WTC11 (cell line): ENCODE results near the gene EML6. TPM values are rescaled to one million over a fixed set of nuclear protein-coding genes. Genes with fewer than 3 reads are reported as not detected.
A peak's percentile ranks its signal among the peaks of the same experiment; 100 is the strongest.

Experiments used
- ATAC-seq: fragments of 200-7000 bp; cut with Tn5 transposase; 2 replicates; pipeline ENCODE4 v1.10.0; 2021; ENCODE audit warnings: mild to moderate bottlenecking, moderate library complexity
- CTCF ChIA-PET: fragments of 300-600 bp; sonication (Branson Sonifier 250); formaldehyde crosslinking; loops from one replicate; lab custom pipeline; 2021; ENCODE audit warnings: antibody characterized with exemption; lab: Charles Lee
- POLR2A ChIA-PET: fragments of 350-600 bp; sonication (Branson Sonifier 250); formaldehyde crosslinking; loops from one replicate; lab custom pipeline; 2021; ENCODE audit warnings: antibody characterized with exemption; lab: Charles Lee
- DNase-seq: peaks from one replicate; pipeline ENCODE4 v3.0.0; 2021; ENCODE audit warnings: low spot score
- H3K27ac Mint-ChIP-seq: 2 replicates; pipeline ENCODE4 v1.8.0; 2021; ENCODE audit warnings: mixed read lengths
- H3K27me3 Mint-ChIP-seq: 2 replicates; pipeline ENCODE4 v1.8.0; 2021; ENCODE audit warnings: low read depth, mild to moderate bottlenecking, moderate library complexity, mixed read lengths
- H3K36me3 Mint-ChIP-seq: 2 replicates; pipeline ENCODE4 v1.8.0; 2021; ENCODE audit warnings: mixed read lengths
- H3K4me1 Mint-ChIP-seq: 2 replicates; pipeline ENCODE4 v1.8.0; 2022; ENCODE audit warnings: mixed read lengths
- H3K4me3 Mint-ChIP-seq: 2 replicates; pipeline ENCODE4 v1.8.0; 2021; ENCODE audit warnings: mild to moderate bottlenecking, moderate library complexity, mixed read lengths
- H3K9me3 Mint-ChIP-seq: 2 replicates; pipeline ENCODE4 v1.8.0; 2021; ENCODE audit warnings: mixed read lengths
- FOXK1 ChIP-seq: sonication (generic); formaldehyde crosslinking; IDR thresholded peaks from 2 replicates; pipeline ENCODE4 v1.8.0; 2022; ENCODE audit warnings: mild to moderate bottlenecking, moderate library complexity, missing genetic modification reagents
- IRF2 ChIP-seq: sonication (generic); formaldehyde crosslinking; IDR thresholded peaks from 2 replicates; pipeline ENCODE4 v1.8.0; 2022; ENCODE audit warnings: low read depth, missing genetic modification reagents, borderline replicate concordance
- MLX ChIP-seq: sonication (generic); formaldehyde crosslinking; IDR thresholded peaks from 2 replicates; pipeline ENCODE4 v1.8.1; 2023; ENCODE audit warnings: mild to moderate bottlenecking, missing genetic modification reagents, moderate library complexity
- RORB ChIP-seq: fragments of 250-450 bp; sonication (Bioruptor Pico); IDR thresholded peaks from 2 replicates; pipeline ENCODE4 v1.9.0; 2021; ENCODE audit warnings: mild to moderate bottlenecking
- SMAD3 ChIP-seq: sonication (generic); formaldehyde crosslinking; IDR thresholded peaks from 2 replicates; pipeline ENCODE4 v1.8.0; 2022; ENCODE audit warnings: missing genetic modification reagents, mild to moderate bottlenecking, borderline replicate concordance
- SMAD4 ChIP-seq: sonication (generic); formaldehyde crosslinking; IDR thresholded peaks from 2 replicates; pipeline ENCODE4 v1.8.0; 2022; ENCODE audit warnings: mild to moderate bottlenecking, missing genetic modification reagents
- SOX15 ChIP-seq: fragments of 250-450 bp; sonication (Bioruptor Pico); IDR thresholded peaks from 2 replicates; pipeline ENCODE4 v1.9.0; 2021; ENCODE audit warnings: mild to moderate bottlenecking
- TCF7 ChIP-seq: sonication (generic); formaldehyde crosslinking; IDR thresholded peaks from 2 replicates; pipeline ENCODE4 v1.8.0; 2022; ENCODE audit warnings: mild to moderate bottlenecking, low read depth, missing genetic modification reagents, moderate library complexity
- TEAD4 ChIP-seq: sonication (generic); formaldehyde crosslinking; IDR thresholded peaks from 2 replicates; pipeline ENCODE4 v1.8.0; 2022; ENCODE audit warnings: mild to moderate bottlenecking, missing genetic modification reagents
- ZBTB21 ChIP-seq: sonication (generic); formaldehyde crosslinking; IDR thresholded peaks from 2 replicates; pipeline ENCODE4 v1.8.1; 2023; ENCODE audit warnings: mild to moderate bottlenecking, missing genetic modification reagents, borderline replicate concordance
- ZNF121 ChIP-seq: sonication (generic); formaldehyde crosslinking; IDR thresholded peaks from 2 replicates; pipeline ENCODE4 v1.8.0; 2023; ENCODE audit warnings: missing genetic modification reagents
- ZNF232 ChIP-seq: sonication (generic); formaldehyde crosslinking; IDR thresholded peaks from 2 replicates; pipeline ENCODE4 v1.8.0; 2022; ENCODE audit warnings: mild to moderate bottlenecking, missing genetic modification reagents
- ZNF396 ChIP-seq: fragments of 250-450 bp; sonication (Bioruptor Pico); IDR thresholded peaks from 2 replicates; pipeline ENCODE4 v1.8.0; 2021; ENCODE audit warnings: mild to moderate bottlenecking, moderate library complexity, borderline replicate concordance
- ZNF416 ChIP-seq: fragments of 250-450 bp; sonication (Bioruptor Pico); IDR thresholded peaks from 2 replicates; pipeline ENCODE4 v1.9.0; 2021; ENCODE audit warnings: mild to moderate bottlenecking, inconsistent platforms
- total RNA-seq: library from RNA; stranded (reverse); gene quantifications from 3 replicates; pipeline ENCODE4 v1.2.3, GENCODE V29; 2021
- TF ChIP-seq, protein P1 (sequence below): sonication (generic); formaldehyde crosslinking; IDR thresholded peaks from 2 replicates; pipeline ENCODE4 v1.8.0; 2022; ENCODE audit warnings: missing genetic modification reagents
- TF ChIP-seq, protein P2 (sequence below): sonication (generic); formaldehyde crosslinking; IDR thresholded peaks from 2 replicates; pipeline ENCODE4 v1.8.1; 2022; ENCODE audit warnings: low read depth, missing genetic modification reagents, borderline replicate concordance
- TF ChIP-seq, protein P3 (sequence below): fragments of 250-450 bp; sonication (Bioruptor Pico); IDR thresholded peaks from 2 replicates; pipeline ENCODE4 v1.9.0; 2021; ENCODE audit warnings: mild to moderate bottlenecking

Gene EML6
- total RNA-seq, 1 experiment from 2014 or later: 2.1 TPM

DNA sequence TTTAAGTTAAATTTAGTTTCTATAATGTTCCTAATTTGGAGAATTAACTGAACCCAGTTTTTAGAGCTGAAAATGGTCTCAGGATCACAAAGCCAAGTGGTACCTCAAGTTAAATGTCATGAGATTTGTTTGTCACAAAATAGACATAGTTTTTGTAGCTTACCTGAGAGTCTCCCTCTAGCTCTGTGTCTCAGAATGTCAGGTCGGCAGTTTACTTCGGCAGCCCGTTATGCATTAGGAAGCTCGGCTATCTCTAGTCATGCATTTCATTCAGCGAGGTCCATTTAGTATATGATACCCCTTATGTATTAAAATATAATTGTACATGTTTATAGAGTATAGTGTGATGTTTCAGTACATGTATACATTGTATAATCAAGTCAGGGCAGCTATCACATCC lies 155.6 kb downstream of the EML6 start (continued):
- TF ChIP-seq, protein P1, sequence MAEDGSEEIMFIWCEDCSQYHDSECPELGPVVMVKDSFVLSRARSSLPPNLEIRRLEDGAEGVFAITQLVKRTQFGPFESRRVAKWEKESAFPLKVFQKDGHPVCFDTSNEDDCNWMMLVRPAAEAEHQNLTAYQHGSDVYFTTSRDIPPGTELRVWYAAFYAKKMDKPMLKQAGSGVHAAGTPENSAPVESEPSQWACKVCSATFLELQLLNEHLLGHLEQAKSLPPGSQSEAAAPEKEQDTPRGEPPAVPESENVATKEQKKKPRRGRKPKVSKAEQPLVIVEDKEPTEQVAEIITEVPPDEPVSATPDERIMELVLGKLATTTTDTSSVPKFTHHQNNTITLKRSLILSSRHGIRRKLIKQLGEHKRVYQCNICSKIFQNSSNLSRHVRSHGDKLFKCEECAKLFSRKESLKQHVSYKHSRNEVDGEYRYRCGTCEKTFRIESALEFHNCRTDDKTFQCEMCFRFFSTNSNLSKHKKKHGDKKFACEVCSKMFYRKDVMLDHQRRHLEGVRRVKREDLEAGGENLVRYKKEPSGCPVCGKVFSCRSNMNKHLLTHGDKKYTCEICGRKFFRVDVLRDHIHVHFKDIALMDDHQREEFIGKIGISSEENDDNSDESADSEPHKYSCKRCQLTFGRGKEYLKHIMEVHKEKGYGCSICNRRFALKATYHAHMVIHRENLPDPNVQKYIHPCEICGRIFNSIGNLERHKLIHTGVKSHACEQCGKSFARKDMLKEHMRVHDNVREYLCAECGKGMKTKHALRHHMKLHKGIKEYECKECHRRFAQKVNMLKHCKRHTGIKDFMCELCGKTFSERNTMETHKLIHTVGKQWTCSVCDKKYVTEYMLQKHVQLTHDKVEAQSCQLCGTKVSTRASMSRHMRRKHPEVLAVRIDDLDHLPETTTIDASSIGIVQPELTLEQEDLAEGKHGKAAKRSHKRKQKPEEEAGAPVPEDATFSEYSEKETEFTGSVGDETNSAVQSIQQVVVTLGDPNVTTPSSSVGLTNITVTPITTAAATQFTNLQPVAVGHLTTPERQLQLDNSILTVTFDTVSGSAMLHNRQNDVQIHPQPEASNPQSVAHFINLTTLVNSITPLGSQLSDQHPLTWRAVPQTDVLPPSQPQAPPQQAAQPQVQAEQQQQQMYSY (CRISPR knock-in tag): no peak
- TF ChIP-seq SOX15 (CRISPR knock-in tag) (no peak), ZNF416 (CRISPR knock-in tag) (no peak)
- TF ChIP-seq, protein P2, sequence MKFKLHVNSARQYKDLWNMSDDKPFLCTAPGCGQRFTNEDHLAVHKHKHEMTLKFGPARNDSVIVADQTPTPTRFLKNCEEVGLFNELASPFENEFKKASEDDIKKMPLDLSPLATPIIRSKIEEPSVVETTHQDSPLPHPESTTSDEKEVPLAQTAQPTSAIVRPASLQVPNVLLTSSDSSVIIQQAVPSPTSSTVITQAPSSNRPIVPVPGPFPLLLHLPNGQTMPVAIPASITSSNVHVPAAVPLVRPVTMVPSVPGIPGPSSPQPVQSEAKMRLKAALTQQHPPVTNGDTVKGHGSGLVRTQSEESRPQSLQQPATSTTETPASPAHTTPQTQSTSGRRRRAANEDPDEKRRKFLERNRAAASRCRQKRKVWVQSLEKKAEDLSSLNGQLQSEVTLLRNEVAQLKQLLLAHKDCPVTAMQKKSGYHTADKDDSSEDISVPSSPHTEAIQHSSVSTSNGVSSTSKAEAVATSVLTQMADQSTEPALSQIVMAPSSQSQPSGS (CRISPR knock-in tag): no peak

DNA sequence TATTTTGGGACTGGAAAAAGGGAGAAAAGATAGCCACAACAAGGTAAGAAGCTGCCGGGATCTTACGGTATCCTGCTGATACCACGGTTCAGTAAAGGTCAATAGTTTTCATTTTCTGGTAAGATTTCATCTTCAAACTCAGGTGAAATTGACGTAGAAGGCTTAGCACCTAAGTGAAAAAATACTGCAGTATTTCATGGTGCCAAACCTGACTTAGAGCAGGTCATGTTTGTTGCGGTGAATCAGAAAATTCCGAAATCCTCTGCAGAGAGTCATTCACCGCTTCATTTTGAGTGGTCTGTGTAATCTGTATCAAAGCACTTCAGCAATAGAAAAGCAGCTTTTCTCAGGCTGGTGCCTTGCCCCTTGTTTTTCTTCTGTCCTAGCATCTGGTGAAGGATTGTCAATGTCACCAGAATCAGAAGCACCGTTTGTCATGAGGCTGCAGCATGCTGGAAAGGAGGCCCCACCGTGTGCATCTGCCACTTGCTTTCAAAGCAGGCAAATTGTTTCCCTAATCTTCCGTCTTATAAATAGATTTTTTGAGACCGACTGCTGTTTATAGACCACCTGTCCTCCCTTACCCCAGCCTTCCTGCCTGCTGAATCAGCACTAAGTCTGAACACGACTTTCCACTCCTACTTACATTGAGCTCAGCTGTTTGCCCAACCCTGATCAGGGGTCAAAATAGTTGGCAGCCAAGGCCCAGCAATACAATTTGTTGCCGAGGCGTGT lies 156.3 kb downstream of the EML6 start:
- TF ChIP-seq MLX (CRISPR knock-in tag): no peak
- TF ChIP-seq SMAD4 (CRISPR knock-in tag): no peak
- POLR2A ChIA-PET: interaction anchor here (0.5 kb wide), 1 partner anchor 187 kb away, joined by 3 read pairs; no protein-coding TSS in a partner anchor
- no peaks in the 10 kb centered on the region for H3K36me3 Mint-ChIP-seq
- H3K27ac Mint-ChIP-seq: peak overlapping the region; percentile 71; the same call in 1 of the 2 replicates
- DNase-seq: no peak
- no peaks in the 10 kb centered on the region for H3K9me3 Mint-ChIP-seq
- H3K4me1 Mint-ChIP-seq: no peaks in the 10 kb centered on the region
- ATAC-seq: no peak
- H3K27me3 Mint-ChIP-seq: no peaks in the 10 kb centered on the region
- CTCF ChIA-PET: interaction anchor here (0.9 to 1.8 kb wide), 6 partner anchors 19 to 188 kb away, joined by 3 to 5 read pairs (median 4); no protein-coding TSS in a partner anchor
- no peak overlapping the region for H3K4me3 Mint-ChIP-seq

DNA sequence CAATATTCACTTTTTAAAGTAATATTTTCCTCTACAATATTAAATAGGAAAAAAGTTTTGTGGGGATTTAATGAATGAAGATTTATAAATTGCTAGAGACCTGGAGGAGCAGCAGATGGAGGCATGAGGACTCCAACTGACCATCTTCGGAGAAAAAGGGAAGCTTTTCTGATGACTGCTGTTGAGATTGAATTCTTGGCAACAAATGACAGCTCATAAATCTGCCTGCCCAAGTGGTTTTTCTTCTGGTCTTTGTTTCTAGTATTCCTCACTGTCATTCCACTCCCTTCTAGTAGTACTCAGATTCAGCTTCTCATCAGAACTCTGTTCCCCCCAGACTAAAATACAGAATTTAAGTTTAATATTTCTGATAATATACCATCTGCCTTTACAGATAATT lies 157.0 kb downstream of the EML6 start:
- POLR2A ChIA-PET: interaction anchor here (0.5 kb wide), 1 partner anchor 188 kb away, joined by 3 read pairs; no protein-coding TSS in a partner anchor
- no peaks in the 10 kb centered on the region for H3K9me3 Mint-ChIP-seq
- CTCF ChIA-PET: interaction anchor here (1.8 kb wide), 1 partner anchor 19 kb away, joined by 5 read pairs; no protein-coding TSS in a partner anchor
- H3K4me3 Mint-ChIP-seq: no peak overlapping the region
- H3K36me3 Mint-ChIP-seq: no peaks in the 10 kb centered on the region
- DNase-seq (no peak), ATAC-seq (no peak)
- TF ChIP-seq ZNF121 (CRISPR knock-in tag) (no peak), SMAD3 (CRISPR knock-in tag) (no peak), FOXK1 (CRISPR knock-in tag) (no peak), ZNF396 (no peak), ZNF232 (CRISPR knock-in tag) (no peak), TCF7 (CRISPR knock-in tag) (no peak), ZBTB21 (no peak), TEAD4 (no peak), IRF2 (no peak), RORB (CRISPR knock-in tag) (no peak)
- TF ChIP-seq, protein P3, sequence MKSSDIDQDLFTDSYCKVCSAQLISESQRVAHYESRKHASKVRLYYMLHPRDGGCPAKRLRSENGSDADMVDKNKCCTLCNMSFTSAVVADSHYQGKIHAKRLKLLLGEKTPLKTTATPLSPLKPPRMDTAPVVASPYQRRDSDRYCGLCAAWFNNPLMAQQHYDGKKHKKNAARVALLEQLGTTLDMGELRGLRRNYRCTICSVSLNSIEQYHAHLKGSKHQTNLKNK: no peak
- no peaks in the 10 kb centered on the region for H3K4me1 Mint-ChIP-seq
- H3K27ac Mint-ChIP-seq: no peak overlapping the region
- H3K27me3 Mint-ChIP-seq: no peaks in the 10 kb centered on the region
